GM19193 (cell line): Measurements from ENCODE around the gene CCDC85C.

Source experiments
- POLR2A ChIP-seq: IDR thresholded peaks from 4 replicates; pipeline ENCODE4 v1.6.1; 2011; ENCODE audit not compliant: insufficient read depth, insufficient read length; ENCODE audit errors: extremely low read depth

The CCDC85C gene

DNA sequence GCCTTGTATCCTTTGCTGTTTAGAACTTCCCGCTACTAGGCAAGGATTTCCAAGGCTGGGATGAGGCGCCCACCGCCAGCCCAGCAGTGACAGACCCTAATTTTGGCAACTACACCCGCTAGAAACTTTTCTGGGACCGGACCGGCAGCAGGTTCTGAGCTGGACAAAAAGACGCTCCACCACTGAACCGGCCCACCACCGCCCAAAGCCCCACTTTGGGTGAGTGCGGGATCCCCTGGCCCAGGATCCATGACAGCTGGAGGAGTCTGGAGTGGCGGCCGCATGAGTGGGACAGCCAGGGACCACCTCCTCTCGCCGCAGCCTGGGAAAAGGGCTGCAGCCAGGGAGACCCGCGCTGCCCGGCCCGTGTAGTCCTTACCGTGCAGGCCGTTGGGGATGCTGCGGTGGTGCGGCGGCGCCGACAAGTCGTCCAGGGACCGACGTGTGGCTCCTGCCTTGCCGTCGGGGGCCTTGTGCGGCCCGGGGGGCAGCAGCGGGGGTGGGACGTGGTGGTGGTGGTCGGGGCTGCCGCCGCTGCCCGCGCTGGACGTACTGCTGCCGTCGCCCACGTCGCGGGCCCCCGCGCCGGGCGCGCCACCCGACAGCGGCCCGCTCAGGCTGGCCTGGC lies 1.1 kb downstream of the CCDC85C start:
- TF ChIP-seq POLR2A: no peak

DNA sequence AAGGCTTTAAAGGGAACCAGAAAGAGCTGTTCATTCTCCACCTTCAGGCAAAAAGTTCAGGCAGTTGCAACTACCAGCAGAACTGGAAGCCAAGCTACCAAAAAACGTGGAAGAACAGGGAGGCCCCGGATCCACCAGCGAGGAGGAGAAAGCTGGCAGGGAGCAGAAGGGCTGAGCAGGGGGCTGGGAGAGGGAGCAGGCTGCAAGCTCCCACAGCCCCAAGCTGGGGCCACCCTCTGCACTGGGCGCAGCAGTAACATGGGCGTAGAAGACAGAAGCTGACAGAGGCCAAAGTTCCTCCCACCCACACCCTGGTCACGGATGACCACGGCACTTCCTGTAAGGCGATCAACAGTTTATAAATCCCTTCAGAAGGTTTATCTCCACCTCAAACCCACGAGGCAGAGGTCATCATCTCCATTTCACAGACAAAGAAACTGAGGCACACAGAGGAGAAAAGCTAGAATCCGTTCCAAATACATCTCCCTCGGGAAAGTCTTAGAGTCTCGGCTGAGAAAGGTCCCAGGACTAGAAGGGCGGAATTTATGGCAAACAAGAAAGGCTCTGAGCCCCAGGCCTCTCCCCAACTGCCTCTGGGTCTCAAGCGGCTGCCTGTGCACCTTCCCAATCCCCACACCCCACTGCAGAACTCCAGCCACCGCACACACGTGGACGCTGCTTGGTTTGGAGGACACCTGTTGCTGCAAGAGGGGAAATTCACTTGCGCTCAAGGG lies 1.8 kb downstream of the CCDC85C start:
- TF ChIP-seq POLR2A: no peak

DNA sequence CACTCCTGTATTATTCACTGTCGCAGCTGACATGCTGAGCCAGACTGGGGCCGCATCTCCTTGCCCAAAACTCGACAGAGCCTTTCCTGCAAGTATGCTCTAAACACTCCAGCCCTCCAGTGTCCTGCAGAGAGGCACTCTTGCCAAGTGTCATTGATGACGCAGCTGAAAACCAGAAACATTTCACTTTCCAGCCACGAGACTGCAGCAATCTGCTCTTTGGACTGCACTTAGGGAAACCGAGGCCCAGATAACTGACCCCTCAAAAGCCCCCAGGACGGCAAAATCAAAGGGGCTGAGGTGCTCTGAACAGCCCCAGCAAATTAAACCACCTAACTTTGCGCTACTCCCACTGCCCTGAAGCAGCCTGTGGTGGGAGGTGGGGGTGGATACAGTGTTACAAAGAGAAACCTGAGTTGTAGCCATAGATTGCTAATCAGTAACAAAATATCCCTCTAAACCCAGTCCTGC lies 2.6 kb downstream of the CCDC85C start:
- no peak for TF ChIP-seq POLR2A

DNA sequence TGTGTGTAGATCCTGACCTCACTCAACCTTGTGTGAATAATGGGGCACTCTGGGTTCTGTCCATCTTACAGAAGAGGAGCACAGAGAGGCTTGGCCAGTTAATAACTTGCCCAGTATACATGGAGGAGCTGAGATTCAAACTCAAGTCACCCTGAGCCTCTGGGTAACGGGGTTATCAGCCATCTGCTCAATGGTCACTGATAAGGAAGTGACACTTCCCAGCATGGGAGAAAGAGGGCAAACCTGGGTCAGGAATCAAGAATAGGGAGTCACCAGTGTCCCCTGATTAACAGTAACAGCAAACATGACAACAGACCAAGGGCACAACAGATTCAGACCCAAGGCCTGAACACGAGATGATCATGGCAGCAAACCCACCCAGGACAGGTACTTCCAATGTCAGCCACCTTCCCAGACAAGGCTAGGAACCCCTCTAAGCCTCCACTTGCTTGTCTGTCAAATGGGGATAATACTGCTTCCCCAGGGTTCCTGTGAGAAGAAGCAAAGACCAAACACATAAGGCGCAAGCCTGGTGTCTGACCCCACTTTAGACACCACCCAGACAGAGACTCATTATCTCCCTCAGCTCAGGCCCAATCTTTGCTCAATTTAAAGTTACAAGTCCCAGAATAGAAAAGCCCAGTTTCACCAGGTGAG lies 3.6 kb downstream of the CCDC85C start:
- TF ChIP-seq POLR2A: no peak

DNA sequence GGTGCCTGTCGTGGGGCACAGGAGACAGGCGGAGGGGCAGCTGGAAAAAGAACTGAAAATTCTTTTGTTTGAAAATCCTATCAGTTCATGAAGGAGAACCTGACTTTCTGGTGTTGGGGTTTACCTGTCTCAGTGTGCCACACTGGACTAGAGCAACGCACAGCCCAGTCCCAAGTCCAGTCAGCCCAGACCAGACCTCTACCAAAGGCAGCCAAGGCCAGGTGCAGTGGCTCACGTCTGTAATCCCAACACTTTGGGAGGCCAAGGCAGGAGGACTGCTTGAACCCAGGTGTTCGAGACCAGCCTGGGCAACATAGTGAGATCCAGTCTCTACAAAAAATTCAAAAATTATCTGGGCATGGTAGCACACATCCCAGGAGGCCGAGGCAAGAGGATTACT lies 4.6 kb downstream of the CCDC85C start:
- TF ChIP-seq POLR2A: no peak

DNA sequence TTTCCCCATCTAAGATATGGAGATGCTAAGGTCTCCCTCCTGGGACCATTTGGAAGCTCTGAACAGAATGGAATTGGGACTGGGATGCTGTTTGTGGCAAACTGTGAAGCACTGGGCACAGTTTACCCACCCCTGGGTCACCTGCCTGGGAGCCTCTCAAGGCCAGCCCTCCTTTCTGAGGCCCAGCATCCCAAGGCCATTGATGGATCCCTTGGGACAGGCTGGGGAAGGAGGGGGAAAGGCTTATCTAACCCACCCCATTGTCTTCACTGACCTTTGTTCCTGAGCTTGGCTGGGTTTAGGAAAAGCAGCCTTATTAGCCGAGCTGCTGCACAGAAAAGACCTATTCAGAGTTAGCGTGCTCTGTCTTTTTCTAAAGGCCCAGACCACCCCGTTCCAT lies 5.2 kb downstream of the CCDC85C start:
- no peak for TF ChIP-seq POLR2A

DNA sequence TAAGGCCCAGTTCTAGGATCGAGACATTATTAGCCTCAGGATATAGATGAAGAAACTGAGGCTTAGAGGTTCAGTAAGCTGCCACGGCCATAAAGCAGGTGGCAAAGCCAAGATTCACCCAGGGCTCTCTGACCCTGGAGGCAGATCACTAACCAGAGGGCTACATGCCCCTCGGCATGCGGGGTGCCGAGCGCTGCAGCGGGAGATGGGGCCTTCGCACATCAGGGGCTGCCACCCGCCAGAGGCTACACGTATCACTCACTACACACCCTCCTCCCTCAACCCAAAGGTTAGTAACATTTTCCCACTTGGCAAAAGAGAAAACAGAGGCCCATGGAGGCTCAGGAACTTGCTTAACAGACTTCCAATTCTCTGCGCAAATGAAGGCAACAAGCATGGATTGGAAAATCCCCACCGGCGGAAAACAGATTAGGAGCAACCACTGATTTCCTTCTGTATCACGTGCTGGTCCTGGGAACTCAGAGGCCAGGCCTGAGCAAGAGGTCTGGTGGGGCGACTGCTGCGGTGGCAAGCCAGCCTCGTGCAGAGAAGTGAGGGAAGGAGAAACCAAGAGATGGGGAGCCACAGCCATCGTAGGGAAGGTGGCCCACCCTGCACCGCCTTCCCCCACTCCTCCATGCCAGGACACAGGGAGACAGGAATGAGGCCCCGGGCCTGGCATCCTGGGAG lies 6.0 kb downstream of the CCDC85C start:
- TF ChIP-seq POLR2A: no peak

DNA sequence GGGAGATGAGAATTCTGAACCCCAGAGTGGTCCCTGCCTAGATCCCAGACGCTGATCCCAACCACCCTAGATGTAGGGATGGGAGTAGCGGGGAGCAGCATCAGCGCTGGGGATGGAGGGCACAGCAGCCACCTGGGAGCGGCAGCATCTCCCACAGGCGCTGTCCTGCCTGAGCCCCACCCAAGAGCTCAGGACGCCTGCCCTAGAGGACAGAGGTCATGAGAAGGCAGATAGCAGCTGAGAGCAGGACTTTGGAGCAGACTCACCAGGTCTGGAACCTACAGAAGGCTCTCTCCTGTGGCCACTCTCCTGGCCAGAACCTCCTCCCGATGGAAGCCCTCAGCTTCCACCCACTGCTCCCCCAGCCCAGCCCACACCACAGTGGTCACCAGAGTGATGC lies 7.2 kb downstream of the CCDC85C start:
- no peak for TF ChIP-seq POLR2A

DNA sequence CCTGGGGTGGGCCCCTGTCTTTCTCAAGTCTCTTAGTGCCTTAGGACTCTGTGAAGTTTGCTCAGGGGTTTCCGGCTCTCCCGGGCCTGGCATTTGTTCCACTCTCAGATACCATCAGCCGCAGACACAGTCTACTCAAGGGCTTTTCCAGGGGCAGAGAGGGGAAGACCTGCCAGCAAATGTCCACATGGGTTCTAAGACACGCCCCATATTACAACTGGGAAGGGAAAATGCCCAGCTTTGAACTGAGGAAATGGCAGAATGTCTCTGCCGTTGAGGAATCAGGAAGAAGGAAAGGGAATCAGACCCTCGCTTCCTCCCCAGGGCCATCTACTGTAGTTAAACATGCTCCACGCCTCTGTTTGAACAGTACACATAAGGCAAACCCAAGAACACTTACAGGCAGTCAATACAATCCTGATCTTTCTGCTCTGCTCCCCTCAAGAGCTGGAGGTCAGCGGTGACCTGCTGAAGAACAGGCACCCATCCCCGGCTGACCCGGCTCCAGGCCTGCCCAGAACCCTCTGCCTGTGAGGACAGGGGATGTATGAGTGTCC lies 7.9 kb downstream of the CCDC85C start:
- TF ChIP-seq POLR2A: no peak

DNA sequence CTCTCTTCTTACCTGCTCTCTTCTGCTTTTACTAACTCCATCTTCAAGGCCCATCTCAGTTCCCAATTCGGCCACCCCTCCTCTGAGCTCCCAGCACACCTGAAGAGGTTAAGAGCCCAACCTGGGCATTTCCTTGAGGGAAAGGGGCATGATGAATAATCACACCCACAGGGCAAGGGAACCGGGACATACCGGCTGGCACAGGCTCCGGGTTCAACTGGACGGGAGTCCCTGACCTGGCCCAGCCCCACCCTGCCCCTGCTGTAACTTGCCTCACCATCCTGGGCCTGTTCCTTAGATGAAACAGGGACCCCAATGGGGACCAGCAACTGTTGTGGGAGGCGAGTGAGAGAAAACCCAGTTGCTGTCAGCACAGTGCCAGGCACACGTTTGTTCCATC lies 8.5 kb downstream of the CCDC85C start:
- TF ChIP-seq POLR2A: no peak

DNA sequence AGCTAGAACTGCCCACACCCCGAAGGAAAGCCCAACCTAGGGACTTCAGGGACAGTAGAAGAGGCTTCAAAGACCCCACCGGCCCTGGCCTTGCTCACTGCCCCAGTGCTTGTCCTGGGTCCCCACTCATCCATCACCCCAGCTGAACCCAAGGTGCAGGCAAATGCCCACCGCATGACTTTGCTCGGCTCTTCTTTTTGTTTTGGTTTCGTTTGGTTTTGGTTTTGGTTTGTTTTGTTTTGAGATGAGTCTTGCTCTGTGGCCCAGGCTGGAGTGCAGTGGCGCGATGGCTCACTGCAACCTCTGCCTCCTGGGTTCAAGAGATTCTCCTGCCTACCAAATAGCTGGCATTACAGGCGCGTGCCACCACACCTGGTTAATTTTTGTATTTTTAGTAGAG lies 9.0 kb downstream of the CCDC85C start:
- TF ChIP-seq POLR2A: no peak

DNA sequence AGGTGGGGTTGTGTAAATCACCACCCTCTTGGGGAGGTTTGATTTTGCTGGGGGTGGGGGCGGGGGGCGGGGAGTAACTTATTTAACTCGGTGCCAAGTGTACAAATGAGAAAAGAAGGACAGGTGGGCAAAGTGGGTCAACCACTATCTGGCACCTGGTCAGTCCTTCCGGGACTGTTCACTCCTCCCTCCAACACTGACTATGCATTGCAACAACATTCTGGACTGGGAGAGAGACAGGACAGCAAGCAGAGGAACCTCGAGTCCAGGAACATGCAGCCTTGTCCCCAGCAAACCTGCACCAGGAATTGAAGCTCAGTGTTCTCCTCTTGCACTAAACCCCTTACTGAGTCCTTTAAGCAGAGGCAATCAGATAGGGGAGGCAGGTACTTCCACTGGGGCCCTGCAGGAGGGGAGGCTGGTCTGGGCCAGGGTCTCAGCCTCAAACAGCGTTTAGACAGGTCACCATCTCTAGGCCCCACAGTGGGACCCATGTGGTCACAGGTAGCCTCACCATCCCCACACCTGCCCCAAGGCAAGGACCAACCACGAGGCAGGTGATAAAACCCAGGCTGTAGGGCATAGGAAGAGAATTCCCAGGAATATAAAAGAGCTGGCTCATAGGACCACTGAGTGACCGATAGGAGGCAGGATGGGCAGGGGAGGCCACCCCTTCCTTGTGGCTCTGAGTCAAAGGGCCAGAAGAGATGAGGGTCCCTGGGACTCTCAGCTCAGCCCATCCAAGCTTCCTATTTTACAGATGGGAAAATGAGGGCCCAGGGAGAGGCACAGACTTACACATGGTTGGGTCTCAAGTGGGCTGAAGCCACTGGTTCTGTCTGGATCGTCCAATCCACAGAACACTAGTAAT lies 9.8 kb downstream of the CCDC85C start:
- no peak for TF ChIP-seq POLR2A

DNA sequence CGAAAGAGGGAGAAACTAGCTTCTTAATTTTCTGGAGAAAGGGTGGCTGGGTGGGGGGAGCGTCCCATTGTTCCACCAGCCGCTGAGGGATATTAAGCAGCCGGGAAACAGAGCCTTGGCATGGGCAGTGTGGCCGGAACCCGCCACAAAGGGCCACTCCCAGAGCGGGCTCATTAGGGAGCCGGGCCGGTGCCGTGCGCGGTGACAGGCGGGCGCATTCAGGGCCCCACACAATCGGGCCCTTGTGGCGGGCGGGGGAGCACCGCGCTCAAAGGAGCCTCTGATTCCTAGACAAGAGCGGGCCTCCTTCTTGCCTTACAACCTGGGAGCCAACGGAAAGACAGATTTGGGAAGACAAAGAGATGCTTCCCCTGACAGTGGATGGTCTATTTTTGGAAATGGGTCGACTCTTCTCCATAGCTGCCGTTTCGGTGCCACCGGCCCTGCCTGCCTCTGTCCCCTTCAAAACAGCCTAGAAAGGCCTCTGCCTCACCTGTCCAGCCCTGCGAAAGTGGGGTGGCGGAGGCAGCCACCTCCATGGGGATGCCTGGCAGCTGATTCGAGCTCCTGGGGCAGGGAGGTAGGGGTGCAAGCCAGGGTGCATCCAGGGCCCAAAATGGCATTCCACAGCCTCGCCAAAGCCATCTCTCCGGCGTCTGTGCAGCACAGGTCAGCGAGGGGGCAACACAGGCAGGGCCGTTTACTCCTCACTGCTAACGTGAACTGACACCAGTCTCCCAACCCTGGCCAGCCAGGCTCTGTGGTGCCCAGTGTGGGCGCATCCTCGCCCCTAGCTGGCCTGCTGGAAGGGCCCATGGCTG lies 10.9 kb downstream of the CCDC85C start:
- TF ChIP-seq POLR2A: no peak
